Panc1 (cell line): ENCODE measurements around the gene PPM1B.

Experiments used
- POLR2AphosphoS5 ChIP-seq: IDR thresholded peaks from 2 replicates; pipeline ENCODE4 v1.6.1; 2012; ENCODE audit warnings: mild to moderate bottlenecking, low read depth, low read length, moderate library complexity
- SIN3A ChIP-seq: IDR thresholded peaks from 2 replicates; pipeline ENCODE4 v1.6.1; 2012; ENCODE audit warnings: low read depth, mild to moderate bottlenecking, low read length, moderate library complexity, borderline replicate concordance; ENCODE audit not compliant: insufficient read depth
- TF ChIP-seq, protein P1 (sequence below): fragments of 450-650 bp; IDR thresholded peaks from 2 replicates; pipeline ENCODE4 v1.5.1; 2017; ENCODE audit warnings: mild to moderate bottlenecking

GRCh38 chr2:44267796-44268648 is 99.3 kb downstream of the PPM1B start:
- TF ChIP-seq, protein P1, sequence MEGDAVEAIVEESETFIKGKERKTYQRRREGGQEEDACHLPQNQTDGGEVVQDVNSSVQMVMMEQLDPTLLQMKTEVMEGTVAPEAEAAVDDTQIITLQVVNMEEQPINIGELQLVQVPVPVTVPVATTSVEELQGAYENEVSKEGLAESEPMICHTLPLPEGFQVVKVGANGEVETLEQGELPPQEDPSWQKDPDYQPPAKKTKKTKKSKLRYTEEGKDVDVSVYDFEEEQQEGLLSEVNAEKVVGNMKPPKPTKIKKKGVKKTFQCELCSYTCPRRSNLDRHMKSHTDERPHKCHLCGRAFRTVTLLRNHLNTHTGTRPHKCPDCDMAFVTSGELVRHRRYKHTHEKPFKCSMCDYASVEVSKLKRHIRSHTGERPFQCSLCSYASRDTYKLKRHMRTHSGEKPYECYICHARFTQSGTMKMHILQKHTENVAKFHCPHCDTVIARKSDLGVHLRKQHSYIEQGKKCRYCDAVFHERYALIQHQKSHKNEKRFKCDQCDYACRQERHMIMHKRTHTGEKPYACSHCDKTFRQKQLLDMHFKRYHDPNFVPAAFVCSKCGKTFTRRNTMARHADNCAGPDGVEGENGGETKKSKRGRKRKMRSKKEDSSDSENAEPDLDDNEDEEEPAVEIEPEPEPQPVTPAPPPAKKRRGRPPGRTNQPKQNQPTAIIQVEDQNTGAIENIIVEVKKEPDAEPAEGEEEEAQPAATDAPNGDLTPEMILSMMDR, result no peak
- TF ChIP-seq POLR2AphosphoS5 (no peak), SIN3A (no peak)
